ENCODE measurements around the gene ANKRD6. TPM values are rescaled to one million over a fixed set of nuclear protein-coding genes. Genes with fewer than 3 reads are reported as not detected.

Gene ANKRD6
- polyA plus RNA-seq, 1 experiment, result 1.1 TPM

DNA sequence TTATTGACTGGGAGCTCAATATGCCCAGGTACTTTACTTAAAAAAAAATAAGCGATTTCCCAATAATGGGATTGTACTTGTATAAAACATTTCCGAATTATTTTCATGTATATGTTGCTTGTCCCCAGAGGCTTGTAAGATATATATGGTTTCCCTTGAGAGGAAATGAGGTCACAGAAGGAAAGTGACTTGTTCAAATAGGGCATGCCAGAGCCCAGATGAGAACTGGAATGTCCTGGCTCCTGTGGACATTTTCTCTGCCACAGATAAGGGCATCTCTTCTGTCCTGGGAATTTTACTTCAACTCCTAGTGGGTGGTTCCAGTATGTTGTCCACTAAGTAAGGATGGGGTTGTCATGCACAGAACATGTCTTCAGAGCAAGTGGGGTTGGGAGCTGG lies 142.6 kb downstream of the ANKRD6 start:
- TF ChIP-seq CTCF (IDR thresholded peaks at IDR 0.05; ENCODE audit: insufficient read depth, low read depth, low read length), result no peak

GRCh38 chr6:89580997-89581666 lies 148.2 kb downstream of the ANKRD6 start:
- Histone ChIP-seq H3K36me3 (ENCODE audit: control insufficient read depth, insufficient read depth, low read length) (no peaks in the 10 kb centered on the region), H3K4me3 (ENCODE audit: low read depth, low read length) (no peak overlapping the region), H3K27me3 (ENCODE audit: control insufficient read depth, insufficient read depth, low read length) (no peaks in the 10 kb centered on the region)
- TF ChIP-seq CTCF (IDR thresholded peaks at IDR 0.05; ENCODE audit: insufficient read depth, low read depth, low read length), result no peak
- DNase-seq (ENCODE audit: low read depth), result no peak
- ChIA-PET POLR2A (no interaction called here), CTCF (no interaction called here)

More for the DNA sequence above, 142.6 kb downstream of the ANKRD6 start:
- Histone ChIP-seq H3K27me3 (ENCODE audit: control insufficient read depth, insufficient read depth, low read length) (no peaks in the 10 kb centered on the region), H3K36me3 (ENCODE audit: control insufficient read depth, insufficient read depth, low read length) (no peaks in the 10 kb centered on the region), H3K4me3 (ENCODE audit: low read depth, low read length) (no peak overlapping the region)
- POLR2A ChIA-PET, result no interaction called here
- CTCF ChIA-PET, result no interaction called here
- DNase-seq (ENCODE audit: low read depth), result no peak

DNA sequence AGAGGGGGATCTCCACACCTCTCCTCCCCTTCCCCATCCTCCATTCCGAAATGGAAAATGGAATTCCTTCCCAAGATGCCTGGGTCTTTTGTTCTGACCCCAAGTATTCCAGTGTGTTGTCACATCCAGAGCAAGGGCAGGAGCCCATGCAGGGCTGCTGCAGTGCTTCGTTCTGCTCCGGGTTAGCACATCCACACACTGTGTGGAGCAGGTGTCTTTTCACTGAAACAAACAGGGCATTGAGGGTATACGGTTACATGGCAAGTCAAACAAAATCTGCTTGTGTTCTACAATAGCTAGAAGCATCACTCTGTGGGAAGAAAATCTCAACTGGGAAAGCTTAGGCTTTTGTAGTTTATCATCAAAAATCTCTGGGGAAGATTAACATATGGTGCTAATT lies 148.7 kb downstream of the ANKRD6 start:
- no peak for TF ChIP-seq CTCF (IDR thresholded peaks at IDR 0.05; ENCODE audit: insufficient read depth, low read depth, low read length)
- Histone ChIP-seq H3K27me3 (ENCODE audit: control insufficient read depth, insufficient read depth, low read length) (no peaks in the 10 kb centered on the region), H3K4me3 (ENCODE audit: low read depth, low read length) (no peak overlapping the region), H3K36me3 (ENCODE audit: control insufficient read depth, insufficient read depth, low read length) (no peaks in the 10 kb centered on the region)
- DNase-seq (ENCODE audit: low read depth), result no peak
- POLR2A ChIA-PET, result no interaction called here
- CTCF ChIA-PET, result no interaction called here

- no peak for TF ChIP-seq CTCF (IDR thresholded peaks at IDR 0.05; ENCODE audit: insufficient read depth, low read depth, low read length)
- POLR2A ChIA-PET, result no interaction called here
- Histone ChIP-seq H3K4me3 (ENCODE audit: low read depth, low read length) (no peak overlapping the region), H3K27me3 (ENCODE audit: control insufficient read depth, insufficient read depth, low read length) (no peaks in the 10 kb centered on the region), H3K36me3 (ENCODE audit: control insufficient read depth, insufficient read depth, low read length) (no peaks in the 10 kb centered on the region)
- no peak for DNase-seq (ENCODE audit: low read depth)
- CTCF ChIA-PET, result interaction anchor here (0.5 kb wide), 1 partner anchor 331 kb away, joined by 3 read pairs; no protein-coding TSS in a partner anchor
Observed at GRCh38 chr6:89582669-89583325, 149.8 kb downstream of the ANKRD6 start.

- no peak for DNase-seq (ENCODE audit: low read depth)
- Histone ChIP-seq H3K4me3 (ENCODE audit: low read depth, low read length) (no peak overlapping the region), H3K27me3 (ENCODE audit: control insufficient read depth, insufficient read depth, low read length) (no peaks in the 10 kb centered on the region), H3K36me3 (ENCODE audit: control insufficient read depth, insufficient read depth, low read length) (no peaks in the 10 kb centered on the region)
- TF ChIP-seq CTCF (IDR thresholded peaks at IDR 0.05; ENCODE audit: insufficient read depth, low read depth, low read length), result no peak
- ChIA-PET CTCF (no interaction called here), POLR2A (no interaction called here)
Observed at GRCh38 chr6:89583559-89583958, 150.6 kb downstream of the ANKRD6 start.

All from BJ (cell line).